KMS-11 (cell line): ENCODE measurements around the gene ZBED4.

Experiments
- H2AFZ ChIP-seq: fragments of 200-600 bp; sonication (generic); 2 replicates; pipeline ENCODE4 v1.6.1; 2016; ENCODE audit warnings: antibody characterized with exemption, mixed run types, low read depth
- H3K27ac ChIP-seq: fragments of 200-600 bp; sonication (generic); 2 replicates; pipeline ENCODE4 v1.6.1; 2016; ENCODE audit warnings: mild to moderate bottlenecking, mixed run types
- H3K27me3 ChIP-seq: fragments of 200-600 bp; sonication (generic); 2 replicates; pipeline ENCODE4 v1.6.1; 2017; ENCODE audit warnings: mild to moderate bottlenecking, low read depth, mixed run types, moderate library complexity; ENCODE audit not compliant: insufficient read depth
- H3K36me3 ChIP-seq: fragments of 200-600 bp; sonication (generic); 2 replicates; pipeline ENCODE4 v1.6.1; 2017; ENCODE audit warnings: mild to moderate bottlenecking, mixed run types; ENCODE audit not compliant: insufficient read depth
- H3K4me1 ChIP-seq: fragments of 200-600 bp; sonication (generic); 2 replicates; pipeline ENCODE4 v1.6.1; 2016; ENCODE audit warnings: mild to moderate bottlenecking, low read depth, mixed run types; ENCODE audit not compliant: poor library complexity, severe bottlenecking
- H3K4me2 ChIP-seq: fragments of 200-600 bp; sonication (generic); 2 replicates; pipeline ENCODE4 v1.7.0; 2016; ENCODE audit warnings: mild to moderate bottlenecking, mixed run types
- H3K4me3 ChIP-seq: fragments of 200-600 bp; sonication (generic); IDR thresholded peaks from 2 replicates; pipeline ENCODE4 v1.6.1; 2017; ENCODE audit warnings: low read depth, low read length, mixed read lengths; ENCODE audit not compliant: insufficient read depth
- H3K79me2 ChIP-seq: fragments of 200-600 bp; sonication (generic); 2 replicates; pipeline ENCODE4 v1.6.1; 2016; ENCODE audit warnings: low read depth, mixed run types; ENCODE audit not compliant: insufficient read depth
- H3K9ac ChIP-seq: fragments of 200-600 bp; sonication (generic); 2 replicates; pipeline ENCODE4 v1.6.1; 2016; ENCODE audit warnings: mild to moderate bottlenecking, mixed run types
- H4K20me1 ChIP-seq: fragments of 200-600 bp; sonication (generic); 2 replicates; pipeline ENCODE4 v1.6.1; 2016; ENCODE audit warnings: mild to moderate bottlenecking, mixed run types; ENCODE audit not compliant: insufficient read depth
- TF ChIP-seq, protein P1 (sequence below): fragments of 200-600 bp; sonication (generic); conservative IDR thresholded peaks from 2 replicates; pipeline ENCODE4 v1.6.1; 2017; ENCODE audit warnings: low read depth, mild to moderate bottlenecking, antibody characterized with exemption, low read length, moderate library complexity, mixed read lengths

Gene ZBED4

DNA sequence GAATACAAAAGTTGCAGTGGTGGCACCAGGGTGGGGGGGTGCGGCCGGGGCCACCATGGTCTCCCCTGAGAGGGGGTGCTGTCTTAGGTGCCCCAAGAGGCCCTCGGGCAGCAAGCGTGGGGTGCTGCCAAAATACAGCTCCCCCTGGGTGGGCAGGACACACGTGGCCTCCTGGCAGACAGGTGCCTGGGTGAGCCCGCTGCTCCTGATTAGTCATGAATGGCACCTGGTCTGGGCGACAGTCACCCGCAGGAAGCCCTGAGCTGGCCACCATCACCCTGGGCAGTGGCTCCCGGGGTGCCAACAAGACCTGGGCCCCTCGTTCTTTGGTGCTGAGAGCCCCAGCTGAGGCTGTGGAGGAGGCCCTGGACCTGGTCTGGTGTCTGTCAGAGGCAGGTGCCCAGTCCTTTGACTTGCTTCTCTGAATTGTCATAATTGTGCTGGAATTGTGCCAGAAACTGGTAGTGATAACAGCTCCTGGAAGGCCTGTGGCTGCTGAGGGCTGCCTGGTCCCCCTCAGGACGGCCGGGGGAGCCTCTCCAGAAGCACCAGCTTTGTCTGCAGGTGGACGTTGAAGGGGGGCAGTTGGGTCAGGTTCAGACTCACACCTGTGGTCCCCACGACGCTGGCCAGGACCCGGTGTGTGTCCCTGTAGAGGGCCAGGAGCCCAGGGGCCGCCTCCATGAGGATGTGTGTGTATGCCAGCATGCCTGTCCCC lies 49.8 kb downstream of the ZBED4 start:
- H3K4me1 ChIP-seq, result no peaks in the 10 kb centered on the region
- no peaks in the 10 kb centered on the region for H3K36me3 ChIP-seq
- H4K20me1 ChIP-seq, result no peaks in the 10 kb centered on the region
- H3K4me3 ChIP-seq, result no peak overlapping the region
- H2AFZ ChIP-seq, result no peak overlapping the region
- H3K79me2 ChIP-seq, result no peaks in the 10 kb centered on the region
- H3K4me2 ChIP-seq, result no peak overlapping the region
- no peak overlapping the region for H3K9ac ChIP-seq
- TF ChIP-seq, protein P1, sequence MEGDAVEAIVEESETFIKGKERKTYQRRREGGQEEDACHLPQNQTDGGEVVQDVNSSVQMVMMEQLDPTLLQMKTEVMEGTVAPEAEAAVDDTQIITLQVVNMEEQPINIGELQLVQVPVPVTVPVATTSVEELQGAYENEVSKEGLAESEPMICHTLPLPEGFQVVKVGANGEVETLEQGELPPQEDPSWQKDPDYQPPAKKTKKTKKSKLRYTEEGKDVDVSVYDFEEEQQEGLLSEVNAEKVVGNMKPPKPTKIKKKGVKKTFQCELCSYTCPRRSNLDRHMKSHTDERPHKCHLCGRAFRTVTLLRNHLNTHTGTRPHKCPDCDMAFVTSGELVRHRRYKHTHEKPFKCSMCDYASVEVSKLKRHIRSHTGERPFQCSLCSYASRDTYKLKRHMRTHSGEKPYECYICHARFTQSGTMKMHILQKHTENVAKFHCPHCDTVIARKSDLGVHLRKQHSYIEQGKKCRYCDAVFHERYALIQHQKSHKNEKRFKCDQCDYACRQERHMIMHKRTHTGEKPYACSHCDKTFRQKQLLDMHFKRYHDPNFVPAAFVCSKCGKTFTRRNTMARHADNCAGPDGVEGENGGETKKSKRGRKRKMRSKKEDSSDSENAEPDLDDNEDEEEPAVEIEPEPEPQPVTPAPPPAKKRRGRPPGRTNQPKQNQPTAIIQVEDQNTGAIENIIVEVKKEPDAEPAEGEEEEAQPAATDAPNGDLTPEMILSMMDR, result no peak
- H3K27ac ChIP-seq, result no peak overlapping the region
- no peaks in the 10 kb centered on the region for H3K27me3 ChIP-seq

DNA sequence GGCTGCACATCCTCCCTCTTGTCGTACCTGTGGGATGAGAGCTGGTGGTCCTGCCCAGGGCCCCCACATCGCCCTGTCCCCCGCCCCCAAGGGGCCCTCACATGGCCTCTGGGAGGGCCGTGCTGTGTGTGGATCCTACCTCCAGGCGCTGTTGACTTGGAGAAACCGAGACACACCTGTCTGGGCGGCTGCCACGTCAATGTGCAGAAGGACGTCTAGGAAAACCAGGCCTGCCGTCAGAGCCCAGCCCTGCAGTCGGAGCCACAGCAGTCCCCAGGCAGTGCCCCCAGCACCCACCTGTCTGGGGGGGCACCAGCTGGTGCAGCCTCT lies 50.4 kb downstream of the ZBED4 start:
- Histone ChIP-seq H3K79me2 (no peaks in the 10 kb centered on the region), H4K20me1 (no peaks in the 10 kb centered on the region), H3K27ac (no peak overlapping the region), H2AFZ (no peak overlapping the region), H3K27me3 (no peaks in the 10 kb centered on the region), H3K4me1 (no peaks in the 10 kb centered on the region), H3K4me2 (no peak overlapping the region), H3K4me3 (no peak overlapping the region), H3K36me3 (no peaks in the 10 kb centered on the region), H3K9ac (no peak overlapping the region)
- TF ChIP-seq, protein P1, result no peak

DNA sequence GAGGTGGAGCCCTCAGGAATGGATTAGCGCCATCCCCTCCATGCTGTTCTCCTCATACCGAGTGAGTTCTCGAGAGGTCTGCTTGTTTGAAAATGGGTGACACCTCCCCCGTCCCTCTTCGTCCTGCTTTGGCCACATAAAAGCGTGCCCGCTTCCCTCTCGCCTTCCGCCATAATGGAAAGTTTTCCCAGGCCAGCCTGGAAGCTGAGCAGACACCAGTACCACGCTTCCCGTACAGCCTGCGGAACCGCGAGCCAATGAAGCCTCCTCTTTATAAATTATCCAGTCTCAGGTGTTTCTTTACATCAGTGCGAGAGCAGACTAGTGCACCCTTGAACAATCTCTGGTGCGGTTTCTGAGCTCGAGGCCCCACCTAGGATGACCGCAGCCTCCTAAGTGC lies 51.8 kb downstream of the ZBED4 start:
- Histone ChIP-seq H2AFZ (no peak overlapping the region), H3K9ac (no peak overlapping the region), H3K4me1 (no peaks in the 10 kb centered on the region), H3K27ac (no peak overlapping the region), H4K20me1 (no peaks in the 10 kb centered on the region), H3K36me3 (no peaks in the 10 kb centered on the region), H3K4me2 (no peak overlapping the region), H3K4me3 (no peak overlapping the region), H3K27me3 (no peaks in the 10 kb centered on the region), H3K79me2 (no peaks in the 10 kb centered on the region)
- TF ChIP-seq, protein P1, result no peak

DNA sequence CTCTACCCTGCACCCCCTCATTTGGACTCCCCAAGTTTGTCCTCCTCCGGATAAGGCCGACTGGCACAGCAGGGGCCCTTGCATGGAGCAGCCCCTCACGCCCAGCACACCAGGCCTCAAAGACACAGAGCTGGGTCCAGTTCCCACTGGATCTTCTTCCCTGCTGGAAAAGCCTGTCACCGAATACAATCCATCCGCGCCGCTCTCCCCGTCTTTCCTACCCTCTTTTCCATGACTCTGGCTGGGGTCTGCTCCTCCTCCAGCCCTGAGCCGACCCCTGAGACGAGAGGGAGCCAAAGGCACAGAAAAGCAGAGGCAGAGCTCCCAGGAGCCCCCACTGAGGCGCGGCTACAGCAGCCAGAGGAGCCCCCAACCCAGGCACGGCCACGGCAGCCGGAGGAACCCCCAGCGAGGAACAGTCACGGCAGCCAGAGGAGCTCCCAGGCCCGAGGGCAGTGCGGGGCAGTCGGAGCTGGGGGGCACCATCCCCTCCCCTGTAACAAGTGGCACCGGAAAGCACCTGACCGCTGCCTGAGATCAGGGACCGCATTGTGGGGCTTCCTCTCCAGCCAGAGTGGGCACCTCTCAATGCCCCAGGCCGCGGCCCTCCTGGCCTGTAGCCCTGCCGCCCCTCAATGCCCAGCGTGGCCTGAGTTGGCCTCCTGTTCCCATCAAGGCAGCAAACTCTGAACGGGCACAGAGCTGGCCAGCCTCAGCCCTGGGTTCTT lies 52.6 kb downstream of the ZBED4 start:
- Histone ChIP-seq H3K27me3 (no peaks in the 10 kb centered on the region), H4K20me1 (no peaks in the 10 kb centered on the region), H3K27ac (no peak overlapping the region), H3K4me2 (no peak overlapping the region), H3K4me1 (no peaks in the 10 kb centered on the region), H2AFZ (no peak overlapping the region), H3K36me3 (no peaks in the 10 kb centered on the region), H3K4me3 (no peak overlapping the region), H3K9ac (no peak overlapping the region), H3K79me2 (no peaks in the 10 kb centered on the region)
- TF ChIP-seq, protein P1, result no peak
